ENCODE results near the gene CPA4.

GRCh38 chr7:130294314-130294713 is 1.4 kb downstream of the CPA4 start:
- TF ChIP-seq CTCF (conservative IDR thresholded peaks at IDR 0.05; ENCODE audit: low read depth in 2 of 2) (no peak), EZH2phosphoT487 (IDR thresholded peaks at IDR 0.05; ENCODE audit: unreplicated experiment) (no peak), POLR2AphosphoS5 (IDR thresholded peaks at IDR 0.05; ENCODE audit: low read depth) (no peak), EZH2 (IDR thresholded peaks at IDR 0.05; ENCODE audit: low read depth, unreplicated experiment) (no peak), REST (IDR thresholded peaks at IDR 0.05; ENCODE audit: unreplicated experiment) (no peak), STAT1 (IDR thresholded peaks at IDR 0.05; ENCODE audit: unreplicated experiment) (no peak), ZNF114 (CRISPR knock-in tag; IDR thresholded peaks at IDR 0.05) (no peak), JUNB (IDR thresholded peaks at IDR 0.05; ENCODE audit: unreplicated experiment) (no peak), CREB1 (CRISPR knock-in tag; IDR thresholded peaks at IDR 0.05; ENCODE audit: low read depth) (no peak), ZNF462 (CRISPR knock-in tag; IDR thresholded peaks at IDR 0.05) (no peak), ETS1 (IDR thresholded peaks at IDR 0.05) (no peak), NANOG (IDR thresholded peaks at IDR 0.05; ENCODE audit: borderline replicate concordance) (no peak), ZNF331 (CRISPR knock-in tag; IDR thresholded peaks at IDR 0.05; ENCODE audit: low read depth) (no peak)

Measured in GM23338 (cell line).